K562 (cell line): ENCODE measurements around the gene TENM4. TPM values are rescaled to one million over a fixed set of nuclear protein-coding genes. Genes with fewer than 3 reads are reported as not detected.

ENCODE experiments used
- ATAC-seq: fragments of 200-7000 bp; cut with Tn5 transposase; 3 replicates; pipeline ENCODE4 v1.9.1; 2020; ENCODE audit warnings: moderate library complexity
- BruUV-seq: library from RNA; stranded (reverse); fragments of 400-500 nt; replicated peaks from 2 replicates; lab custom pipeline; 2021; lab: Mats Ljungman, UMichigan
- CTCF ChIA-PET: fragments of 300-600 bp; formaldehyde crosslinking; extraction: SDS; loops from one replicate; lab custom pipeline; 2021; ENCODE audit warnings: low intra/inter-chr PET ratio; lab: Yijun Ruan, JAX
- POLR2A ChIA-PET: fragments of 300-600, 350-650 bp; sonication (Branson Sonifier 250); formaldehyde crosslinking; extraction: SDS; loops from one replicate; lab custom pipeline; 2021; ENCODE audit warnings: antibody characterized with exemption, inconsistent platforms; lab: Yijun Ruan, JAX
- DNase-seq, 4 experiments: peaks; one replicate each; pipeline versions ENCODE4 v3.0.0 to v3.0.0-alpha.2; 2011 to 2018; ENCODE audit warnings: low spot score in 3 of 4, mixed read lengths in 3 of 4; ENCODE audit errors: extremely low read depth in 1 of 4
- FAIRE-seq: peaks from 2 replicates; lab custom pipeline; 2011; peaks lifted over from hg19 to GRCh38; lab: Jason Lieb, UNC
- H2AFZ ChIP-seq: 2 replicates; pipeline ENCODE4 v1.6.0; 2011; ENCODE audit warnings: low read depth, low read length, control low read depth, inconsistent platforms
- H3K27ac ChIP-seq: fragments of 200-600 bp; 3 replicates; pipeline ENCODE4 v1.8.0; 2011; ENCODE audit warnings: low read depth, mild to moderate bottlenecking, control low read depth, inconsistent platforms, low read length, moderate library complexity, mixed read lengths; ENCODE audit errors: extremely low read depth
- H3K27me3 ChIP-seq, 2 experiments: fragments of 300-600 bp in 1 of 2; 2 replicates in 1 of 2; 3 replicates in 1 of 2; pipeline versions ENCODE4 v1.6.0 to v1.8.0; 2011; ENCODE audit warnings: inconsistent platforms in 2 of 2, low read length in 2 of 2, mild to moderate bottlenecking in 1 of 2, mixed read lengths in 1 of 2, moderate library complexity in 1 of 2; ENCODE audit not compliant: control insufficient read depth in 2 of 2, insufficient read depth in 2 of 2
- H3K36me3 ChIP-seq: fragments of 300-600 bp; 3 replicates; pipeline ENCODE4 v1.8.0; 2011; ENCODE audit warnings: mild to moderate bottlenecking, low read length, inconsistent platforms; ENCODE audit not compliant: control insufficient read depth, insufficient read depth
- H3K4me1 ChIP-seq, 2 experiments: fragments of 200-600 bp in 1 of 2; replicated peaks in 1 of 2; 2 replicates in 1 of 2; 3 replicates in 1 of 2; pipeline versions ENCODE4 v1.5.1 to v1.8.0; 2011; ENCODE audit warnings: inconsistent platforms in 2 of 2, low read length in 2 of 2, mild to moderate bottlenecking in 1 of 2, mixed read lengths in 1 of 2, moderate library complexity in 1 of 2; ENCODE audit not compliant: control insufficient read depth in 2 of 2, insufficient read depth in 2 of 2
- H3K4me2 ChIP-seq: 2 replicates; pipeline ENCODE4 v1.6.1; 2011; ENCODE audit warnings: low read length, control low read depth, inconsistent platforms, mixed read lengths; ENCODE audit not compliant: insufficient read depth
- H3K4me3 ChIP-seq: fragments of 200-600 bp; sonication (generic), shearing (Covaris generic); 2 replicates; pipeline ENCODE4 v1.5.1; 2016; ENCODE audit warnings: control low read depth, inconsistent platforms
- H3K79me2 ChIP-seq: fragments of 200-600 bp; 3 replicates; pipeline ENCODE4 v1.8.0; 2011; ENCODE audit warnings: low read length, inconsistent platforms; ENCODE audit not compliant: control insufficient read depth, insufficient read depth
- H3K9ac ChIP-seq, 2 experiments: 2 replicates each; pipeline versions ENCODE4 v1.6.0 to v1.6.1; 2011; ENCODE audit warnings: low read depth in 2 of 2, low read length in 2 of 2, control low read depth in 1 of 2, inconsistent platforms in 1 of 2, mild to moderate bottlenecking in 1 of 2, mixed read lengths in 1 of 2; ENCODE audit not compliant: insufficient read depth in 1 of 2
- H3K9me1 ChIP-seq: one replicate; pipeline ENCODE4 v1.6.0; 2011; ENCODE audit warnings: inconsistent platforms, mild to moderate bottlenecking, low read length, moderate library complexity; ENCODE audit not compliant: control insufficient read depth, insufficient read depth
- H3K9me3 ChIP-seq: replicated peaks from 2 replicates; pipeline ENCODE4 v1.5.1; 2011; ENCODE audit warnings: low read depth, low read length, inconsistent platforms; ENCODE audit not compliant: control insufficient read depth, insufficient read depth
- H4K20me1 ChIP-seq: replicated peaks from 2 replicates; pipeline ENCODE4 v1.6.1; 2011; ENCODE audit warnings: low read length, inconsistent platforms, mixed read lengths; ENCODE audit not compliant: control insufficient read depth, insufficient read depth
- ARID2 ChIP-seq: fragments of 450-650 bp; IDR thresholded peaks from 2 replicates; pipeline ENCODE4 v1.6.1; 2017; ENCODE audit warnings: antibody characterized with exemption, mild to moderate bottlenecking
- BDP1 ChIP-seq: IDR thresholded peaks from 3 replicates; pipeline ENCODE4 v1.6.1; 2011; ENCODE audit not compliant: insufficient read length, insufficient read depth
- BMI1 ChIP-seq: fragments of 150-350 bp; IDR thresholded peaks from 2 replicates; pipeline ENCODE4 v1.6.1; 2014; ENCODE audit warnings: low read length
- CEBPB ChIP-seq: fragments of 450-650 bp; IDR thresholded peaks from 2 replicates; pipeline ENCODE4 v1.6.1; 2016; ENCODE audit warnings: missing genetic modification characterization, missing compliant biosample characterization
- DNMT1 ChIP-seq: fragments of 450-650 bp; IDR thresholded peaks from 2 replicates; pipeline ENCODE4 v1.6.1; 2016; ENCODE audit warnings: antibody characterized with exemption, mild to moderate bottlenecking
- ELF2 ChIP-seq: fragments of 250-450 bp; sonication (Bioruptor Pico); IDR thresholded peaks from 2 replicates; pipeline ENCODE4 v1.5.0; 2021; ENCODE audit warnings: mild to moderate bottlenecking
- ESRRB ChIP-seq: fragments of 250-450 bp; sonication (Bioruptor Pico); IDR thresholded peaks from 2 replicates; pipeline ENCODE4 v1.5.0; 2020; ENCODE audit warnings: mild to moderate bottlenecking, moderate library complexity, borderline replicate concordance
- FOXP4 ChIP-seq: sonication (generic); formaldehyde crosslinking; IDR thresholded peaks from 2 replicates; pipeline ENCODE4 v1.8.0; 2022; ENCODE audit warnings: mild to moderate bottlenecking, missing genetic modification reagents, borderline replicate concordance
- MAFK ChIP-seq: IDR thresholded peaks from 2 replicates; pipeline ENCODE4 v1.6.1; 2011; ENCODE audit warnings: low read length, improper control_type of control experiment
- SRSF1 ChIP-seq: fragments of 200-400 bp; formaldehyde crosslinking; IDR thresholded peaks from 2 replicates; pipeline ENCODE4 v1.6.1; 2017; ENCODE audit warnings: mild to moderate bottlenecking, low read depth, low read length, moderate library complexity
- TRIM24 ChIP-seq, 2 experiments: fragments of 450-650 bp; IDR thresholded peaks; 2 replicates each; pipeline ENCODE4 v1.6.1; 2016
- ZC3H11A ChIP-seq: IDR thresholded peaks from 2 replicates; pipeline ENCODE4 v1.6.1; 2012; ENCODE audit warnings: low read depth, low read length, improper control_type of control experiment
- ZNF274 ChIP-seq: IDR thresholded peaks from 2 replicates; pipeline ENCODE4 v1.6.1; 2011; ENCODE audit warnings: low read depth, mild to moderate bottlenecking, low read length, moderate library complexity, borderline replicate concordance
- ZNF511 ChIP-seq: sonication (generic); formaldehyde crosslinking; IDR thresholded peaks from 2 replicates; pipeline ENCODE4 v1.8.0; 2022; ENCODE audit warnings: mild to moderate bottlenecking, missing genetic modification reagents
- WGBS: fragments of 100-300 bp; shearing (Covaris generic); methylation state at CpG from one replicate; pipeline ENCODE4 v1.1.6; 2016; ENCODE audit warnings: low coverage, mixed read lengths; ENCODE audit not compliant: insufficient coverage; ENCODE audit errors: missing lambda C conversion rate; 5-methylcytosine and 5-hydroxymethylcytosine counted together
- in situ Hi-C: fragments of 300-500 bp; cut with MboI; formaldehyde crosslinking; loops from 4 replicates; pipeline ENCODE4 v1.15.0; 2018; ENCODE audit warnings: inconsistent platforms, mixed read lengths
- intact Hi-C: fragments of 100-400 bp; cut with micrococcal nuclease; formaldehyde crosslinking; loops from 2 replicates; pipeline ENCODE4 v1.14.2; 2022
- polyA plus RNA-seq, 8 experiments: library from polyadenylated mRNA; depleted of rRNA in 4 of 8; stranded (reverse) in 5 of 8; unstranded in 3 of 8; fragments of >200 nt; fragmentation: Nextera tagmentation in 2 of 8; fragmentation: Illumina TruSeq in 1 of 8; extraction: Ambion mirVana in 2 of 8; extraction: Trizol in 1 of 8; gene quantifications; 2 replicates each; pipeline versions ENCODE4 v1.2.1 to v1.2.3, GENCODE V29; 2011 to 2014; ENCODE audit warnings: inconsistent platforms in 1 of 8, missing spikeins in 1 of 8
- total RNA-seq, 7 experiments: library from RNA; depleted of rRNA in 6 of 7; stranded (reverse); fragments of >200 nt in 6 of 7; fragmentation: Illumina TruSeq in 2 of 7; extraction: Trizol in 2 of 7; gene quantifications; 2 replicates each; pipeline versions ENCODE4 v1.2.1 to v1.2.3, GENCODE V29; 2011 to 2021; ENCODE audit warnings: low replicate concordance in 1 of 7

The TENM4 gene
- total and polyA plus RNA-seq, 9 of the 15 experiments (the other 6 are each of a cell fraction or from before 2014, with no cell fraction given) = 0.16 TPM; not detected in 8

- DNase-seq (no peak), FAIRE-seq (no peak), ATAC-seq (no peak)
- Histone ChIP-seq H3K4me3 (no peak overlapping the region), H3K79me2 (no peaks in the 10 kb centered on the region), H3K4me2 (no peak overlapping the region), H3K27me3 (peaks cover 0 to 7% of the 10 kb centered on the region in 2 experiments; a peak in 2 of 5 replicates), H3K9ac (no peak overlapping the region), H3K27ac (no peak overlapping the region), H3K36me3 (no peaks in the 10 kb centered on the region), H4K20me1 (peaks cover 2% of the 10 kb centered on the region; the same call in 1 of the 2 replicates), H3K9me3 (no peaks in the 10 kb centered on the region), H2AFZ (no peak overlapping the region), H3K9me1 (no peaks in the 10 kb centered on the region), H3K4me1 (no peaks in the 10 kb centered on the region)
- in situ Hi-C loops = no loop called here
- BruUV-seq = no TSS peak
- WGBS = 0% methylated on average over 3 of the region's 3 CpGs
- intact Hi-C loops = no loop called here
- TF ChIP-seq TRIM24 (IDR thresholded peaks at IDR 0.05) = no peak
- no peak for TF ChIP-seq DNMT1
- no peak for TF ChIP-seq ZNF511 (CRISPR knock-in tag)
- ChIA-PET CTCF (no interaction called here), POLR2A (interaction anchor here (0.7 kb wide), 1 partner anchor 70 kb away, joined by 4 read pairs; no protein-coding TSS in a partner anchor)
These were observed 486.1 kb downstream of the TENM4 start for GRCh38 chr11:78954696-78955095.

GRCh38 chr11:78954261-78954660 lies 486.6 kb downstream of the TENM4 start:
- Histone ChIP-seq H3K27ac (no peak overlapping the region), H3K4me2 (no peak overlapping the region), H3K9ac (no peak overlapping the region), H3K4me1 (no peaks in the 10 kb centered on the region), H3K9me1 (no peaks in the 10 kb centered on the region), H2AFZ (no peak overlapping the region), H3K79me2 (no peaks in the 10 kb centered on the region), H3K9me3 (no peaks in the 10 kb centered on the region), H3K27me3 (peaks cover 0 to 7% of the 10 kb centered on the region in 2 experiments; a peak in 2 of 5 replicates)
- CTCF ChIA-PET = no interaction called here
- WGBS = 0% methylated on average over 2 of the region's 2 CpGs
- ATAC-seq = no peak
- no peak for FAIRE-seq
- no peak for DNase-seq
- no peak for TF ChIP-seq MAFK
- no peak for TF ChIP-seq BMI1
- TF ChIP-seq ESRRB = no peak
- TF ChIP-seq ELF2 = no peak
- no peak for TF ChIP-seq ZNF274
- no peak for TF ChIP-seq ZC3H11A
- TF ChIP-seq BDP1 = no peak
- TF ChIP-seq ARID2 = no peak
- TF ChIP-seq CEBPB (tag) = no peak
- no peak for TF ChIP-seq SRSF1
- no peak for TF ChIP-seq FOXP4
- TF ChIP-seq, all 486 proteins: peak for 0
- Histone ChIP-seq H3K36me3 (no peaks in the 10 kb centered on the region), H4K20me1 (peaks cover 2% of the 10 kb centered on the region; the same call in 1 of the 2 replicates), H3K4me3 (no peak overlapping the region)
- POLR2A ChIA-PET = no interaction called here
- BruUV-seq = no TSS peak
- in situ Hi-C loops (no loop called here), intact Hi-C loops (no loop called here)
